Caco-2 (cell line): ENCODE data around the gene AGAP2. TPM values are rescaled to one million over a fixed set of nuclear protein-coding genes. Genes with fewer than 3 reads are reported as not detected.

ENCODE experiments used
- BruUV-seq: library from RNA; stranded (reverse); fragments of 400-500 nt; replicated peaks from 2 replicates; lab custom pipeline; 2021; lab: Mats Ljungman, UMichigan
- CTCF ChIA-PET: fragments of 300-600 bp; sonication (Branson Sonifier 250); formaldehyde crosslinking; loops from one replicate; lab custom pipeline; 2022; ENCODE audit warnings: antibody characterized with exemption; lab: Charles Lee
- POLR2A ChIA-PET: fragments of 300-600 bp; sonication (Branson Sonifier 250); formaldehyde crosslinking; loops from one replicate; lab custom pipeline; 2022; ENCODE audit warnings: antibody characterized with exemption; lab: Charles Lee
- DNase-seq, 2 experiments: peaks; one replicate each; pipeline versions ENCODE4 v3.0.0 to v3.0.0-alpha.2; 2020 to 2022
- H3K27me3 ChIP-seq: replicated peaks from 2 replicates; pipeline ENCODE4 v1.6.0; 2011; ENCODE audit warnings: low read length; ENCODE audit not compliant: control insufficient read depth, insufficient read depth
- H3K36me3 ChIP-seq: 2 replicates; pipeline ENCODE4 v1.5.1; 2011; ENCODE audit warnings: low read length; ENCODE audit not compliant: control insufficient read depth, insufficient read depth
- H3K4me1 ChIP-seq: fragments of 250-450 bp; sonication (Bioruptor Pico); 2 replicates; pipeline ENCODE4 v1.5.1; 2020; ENCODE audit warnings: mild to moderate bottlenecking
- H3K4me3 ChIP-seq: 2 replicates; pipeline ENCODE4 v1.5.1; 2011; ENCODE audit warnings: low read depth, mild to moderate bottlenecking, control low read depth, low read length
- H3K9me3 ChIP-seq: fragments of 250-450 bp; sonication (Bioruptor Pico); 2 replicates; pipeline ENCODE4 v1.5.1; 2020; ENCODE audit warnings: mild to moderate bottlenecking, moderate library complexity
- H3K27ac Mint-ChIP-seq: one replicate; pipeline ENCODE4 v1.8.0; 2022; ENCODE audit warnings: mixed read lengths; ENCODE audit not compliant: unreplicated experiment
- H3K27me3 Mint-ChIP-seq: one replicate; pipeline ENCODE4 v1.8.0; 2022; ENCODE audit warnings: mixed read lengths; ENCODE audit not compliant: insufficient read depth, unreplicated experiment
- H3K36me3 Mint-ChIP-seq: one replicate; pipeline ENCODE4 v1.8.0; 2022; ENCODE audit warnings: mild to moderate bottlenecking, mixed read lengths; ENCODE audit not compliant: insufficient read depth, unreplicated experiment
- H3K4me1 Mint-ChIP-seq: one replicate; pipeline ENCODE4 v1.8.0; 2022; ENCODE audit warnings: low read depth, mixed read lengths; ENCODE audit not compliant: unreplicated experiment
- H3K4me3 Mint-ChIP-seq: one replicate; pipeline ENCODE4 v1.8.0; 2022; ENCODE audit warnings: mild to moderate bottlenecking, moderate library complexity, mixed read lengths; ENCODE audit not compliant: unreplicated experiment
- H3K9me3 Mint-ChIP-seq: one replicate; pipeline ENCODE4 v1.8.0; 2022; ENCODE audit warnings: mixed read lengths; ENCODE audit not compliant: unreplicated experiment
- CTCF ChIP-seq, 2 experiments: fragments of 200-600 bp in 1 of 2; IDR thresholded peaks; 1 replicate in 1 of 2; 2 replicates in 1 of 2; pipeline versions ENCODE4 v1.5.1 to v1.8.0; 2011 to 2022; ENCODE audit warnings: antibody characterized with exemption in 1 of 2, control low read depth in 1 of 2, inconsistent platforms in 1 of 2, low read depth in 1 of 2, low read length in 1 of 2, mild to moderate bottlenecking in 1 of 2, moderate library complexity in 1 of 2; ENCODE audit not compliant: insufficient read depth in 1 of 2, severe bottlenecking in 1 of 2, unreplicated experiment in 1 of 2
- intact Hi-C: fragments of 100-400 bp; cut with micrococcal nuclease; formaldehyde crosslinking; loops from one replicate; pipeline ENCODE4 v1.10.0; 2022; ENCODE audit not compliant: unreplicated experiment
- total RNA-seq: library from RNA; stranded (reverse); gene quantifications from 2 replicates; pipeline ENCODE4 v1.2.3, GENCODE V29; 2022

AGAP2 gene
- total RNA-seq, 1 experiment from 2014 or later, result 0.09 TPM

- Histone ChIP-seq H3K4me1 (0 out of 2 replicates have a peak, but pooled peaks cover 7% of the 10 kb centered on the region), H3K36me3 (no peaks in the 10 kb centered on the region), H3K27me3 (no peaks in the 10 kb centered on the region), H3K4me3 (no peak overlapping the region), H3K9me3 (no peaks in the 10 kb centered on the region)
- BruUV-seq, result no TSS peak
- CTCF ChIA-PET, result interaction anchor here (1.0 kb wide), 1 partner anchor 12 kb away, joined by 6 read pairs; the partner anchor contains the start of genes EEF1AKMT3 and METTL1
- no peak for TF ChIP-seq CTCF (IDR thresholded peaks at IDR 0.05; ENCODE audit: insufficient read depth in 1 of 2, low read depth in 1 of 2, low read length in 1 of 2, severe bottlenecking in 1 of 2, unreplicated experiment in 1 of 2)
- POLR2A ChIA-PET, result no interaction called here
- Mint-ChIP-seq H3K9me3 (no peaks in the 10 kb centered on the region), H3K27ac (no peak overlapping the region), H3K4me3 (no peak overlapping the region), H3K36me3 (no peaks in the 10 kb centered on the region), H3K4me1 (peaks cover 7% of the 10 kb centered on the region), H3K27me3 (no peaks in the 10 kb centered on the region)
- DNase-seq, result no peak
- intact Hi-C loops, result no loop called here
Observed at GRCh38 chr12:57760347-57760982, 21.9 kb upstream of the AGAP2 start.

- peaks cover 12% of the 10 kb centered on the region for H3K4me1 Mint-ChIP-seq
- H3K27ac Mint-ChIP-seq, result no peak overlapping the region
- ChIA-PET CTCF (interaction anchor here (0.7 to 1.2 kb wide), 6 partner anchors 13 to 138 kb away, joined by 3 to 9 read pairs (median 6); partner anchors contain the start of genes EEF1AKMT3, METTL1 and TSPAN31), POLR2A (interaction anchor here (0.8 kb wide), 1 partner anchor 182 kb away, joined by 3 read pairs; the partner anchor contains the start of gene ATP23)
- intact Hi-C loops, result no loop called here
- no peaks in the 10 kb centered on the region for H3K36me3 ChIP-seq
- no peak overlapping the region for H3K4me3 Mint-ChIP-seq
- H3K27me3 Mint-ChIP-seq, result no peaks in the 10 kb centered on the region
- no TSS peak for BruUV-seq
- peaks cover 2% of the 10 kb centered on the region for H3K36me3 Mint-ChIP-seq
- H3K27me3 ChIP-seq, result no peaks in the 10 kb centered on the region
- no peaks in the 10 kb centered on the region for H3K9me3 ChIP-seq
- TF ChIP-seq CTCF (IDR thresholded peaks at IDR 0.05; ENCODE audit: insufficient read depth in 1 of 2, low read depth in 1 of 2, low read length in 1 of 2, severe bottlenecking in 1 of 2, unreplicated experiment in 1 of 2), result peak; percentile 39 to 61
- 0 out of 2 replicates have a peak, but pooled peaks cover 8% of the 10 kb centered on the region for H3K4me1 ChIP-seq
- H3K9me3 Mint-ChIP-seq, result no peaks in the 10 kb centered on the region
- H3K4me3 ChIP-seq, result no peak overlapping the region
- peak in 1 of 2 experiments; percentile 38 for DNase-seq
Observed at GRCh38 chr12:57759360-57759980, 20.9 kb upstream of the AGAP2 start.

- Histone ChIP-seq H3K36me3 (no peaks in the 10 kb centered on the region), H3K9me3 (no peaks in the 10 kb centered on the region), H3K27me3 (no peaks in the 10 kb centered on the region), H3K4me1 (0 out of 2 replicates have a peak, but pooled peaks cover 12% of the 10 kb centered on the region), H3K4me3 (no peak overlapping the region)
- H3K27me3 Mint-ChIP-seq, result no peaks in the 10 kb centered on the region
- no peak overlapping the region for H3K27ac Mint-ChIP-seq
- H3K4me1 Mint-ChIP-seq, result peaks cover 19% of the 10 kb centered on the region
- DNase-seq, result no peak
- intact Hi-C loops, result no loop called here
- ChIA-PET POLR2A (interaction anchor here (0.8 kb wide), 1 partner anchor 182 kb away, joined by 3 read pairs; the partner anchor contains the start of gene ATP23), CTCF (interaction anchor here (0.5 to 1.2 kb wide), 4 partner anchors 14 to 247 kb away, joined by 3 to 9 read pairs (median 5); partner anchors contain the start of gene TSPAN31)
- TF ChIP-seq CTCF (IDR thresholded peaks at IDR 0.05; ENCODE audit: insufficient read depth in 1 of 2, low read depth in 1 of 2, low read length in 1 of 2, severe bottlenecking in 1 of 2, unreplicated experiment in 1 of 2), result no peak
- peaks cover 9% of the 10 kb centered on the region for H3K36me3 Mint-ChIP-seq
- BruUV-seq, result no TSS peak
- H3K4me3 Mint-ChIP-seq, result no peak overlapping the region
- H3K9me3 Mint-ChIP-seq, result no peaks in the 10 kb centered on the region
Observed at GRCh38 chr12:57758552-57759359, 20.2 kb upstream of the AGAP2 start.
